Heart left ventricle (tissue), 16 donors: ENCODE results near the gene NTRK2. TPM values are rescaled to one million over a fixed set of nuclear protein-coding genes. Genes with fewer than 3 reads are reported as not detected.

ENCODE experiments used
- ATAC-seq, 4 donors: fragments of 200-7000 bp; cut with Tn5 transposase; one replicate each; pipeline ENCODE4 v1.9.1; 2020 to 2022; ENCODE audit warnings: moderate library complexity in 4 of 4, mild to moderate bottlenecking in 3 of 4, moderate number of reproducible peaks in 1 of 4
- DNase-seq, 5 donors: peaks; one replicate each; pipeline ENCODE4 v3.0.0-alpha.2; 2020
- H3K27ac ChIP-seq, 12 donors: fragments of 200-600 bp; sonication (generic) in 4 of 12; one replicate each; pipeline versions ENCODE4 v1.5.0 to v1.8.0; 2016 to 2022; ENCODE audit warnings: mild to moderate bottlenecking in 2 of 12
- H3K27me3 ChIP-seq, 9 donors: fragments of 200-600 bp; sonication (generic) in 2 of 9; one replicate each; pipeline versions ENCODE4 v1.5.1 to v1.8.0; 2016 to 2022; ENCODE audit warnings: mild to moderate bottlenecking in 3 of 9
- H3K36me3 ChIP-seq, 9 donors: fragments of 200-600 bp; sonication (generic) in 2 of 9; one replicate each; pipeline versions ENCODE4 v1.5.0 to v1.8.0; 2018 to 2022; ENCODE audit warnings: mild to moderate bottlenecking in 2 of 9
- H3K4me1 ChIP-seq, 12 donors: fragments of 200-600 bp; sonication (generic) in 4 of 12; one replicate each; pipeline versions ENCODE4 v1.5.0 to v1.8.0; 2016 to 2022; ENCODE audit warnings: mild to moderate bottlenecking in 3 of 12
- H3K4me3 ChIP-seq, 12 donors: fragments of 200-600 bp; sonication (generic) in 4 of 12; one replicate each; pipeline versions ENCODE4 v1.5.0 to v1.8.0; 2017 to 2022; ENCODE audit warnings: mild to moderate bottlenecking in 9 of 12, moderate library complexity in 4 of 12
- H3K9me3 ChIP-seq, 12 donors: fragments of 200-600 bp; sonication (generic) in 4 of 12; one replicate each; pipeline versions ENCODE4 v1.5.0 to v1.8.0; 2016 to 2022; ENCODE audit warnings: mild to moderate bottlenecking in 1 of 12
- CTCF ChIP-seq, 12 donors: fragments of 200-600 bp; sonication (generic) in 4 of 12; IDR thresholded peaks; one replicate each; pipeline versions ENCODE4 v1.5.0 to v1.8.0; 2018 to 2022; ENCODE audit warnings: antibody characterized with exemption in 12 of 12, mild to moderate bottlenecking in 5 of 12
- POLR2A ChIP-seq, 2 donors: fragments of 450-650 bp; IDR thresholded peaks; one replicate each; pipeline ENCODE4 v1.6.1; 2017; ENCODE audit warnings: antibody characterized with exemption in 2 of 2, mild to moderate bottlenecking in 2 of 2, moderate library complexity in 2 of 2
- WGBS, 4 donors: extraction: QIAGEN DNeasy Blood & Tissue Kit in 2 of 4; methylation state at CpG; one replicate each; pipeline versions ENCODE4 v1.1.5 to v1.1.7; 2013 to 2018; 5-methylcytosine and 5-hydroxymethylcytosine counted together
- intact Hi-C, 10 donors: fragments of 100-400 bp; cut with DNase I; formaldehyde crosslinking; loops; one replicate each; pipeline versions ENCODE4 v1.11.1 to v1.14.2; 2022
- polyA plus RNA-seq, 2 donors: library from polyadenylated mRNA; stranded (reverse); fragments of 200-250 nt; gene quantifications; one replicate each; pipeline ENCODE4 v1.2.3, GENCODE V29; 2013
- total RNA-seq, 9 donors: library from RNA; depleted of rRNA in 2 of 9; stranded (reverse); fragments of >200 nt in 2 of 9; fragmentation: NEBNext Ultra II Directional in 3 of 9; extraction: Animal tissue kit (Norgen Biotek cat#: 25700) in 3 of 9; gene quantifications; one replicate each; pipeline versions ENCODE4 v1.1.0 to v1.2.4, GENCODE V29; 2016 to 2023
- donor health status: ischemic (EF 13 %, LVEDD 7.1; RV severe dilation, severe dysfunction).
- donor health status: healthy with polysubstance abuse.
- donor health status: DM: no; HTN: yes; CAD: no.
- donor health status: DM: no; HTN: no; CAD: no.
- donor health status: ischemic (EF 25% LVEDD 6.9; RV normal size, moderate dysfunction).
- donor health status: ischemic (EF 25% LVEDD 5.7; RV mildly dilated, moderate dysfunction).
- donor health status: healthy.
- donor health status: DM: yes; HTN: yes; CAD: no.
- donor health status: ischemic (EF 35%, LVEDD 5.7; RV mildly dilated, moderate dysfunction).
- donor health status: nonischemic (EF 11% LVEDD 7.7; RV severe dilation, severe dysfunction).
- donor health status: DM: yes; HTN: yes; CAD: no.
- donor health status: PGD.
- donor health status: ischemic (EF 29% LVEDD 5.4; RV normal size, mild dysfunction).
- donor health status: nonischemic (EF 23%, LVEDD 6.1; RV moderate dilation, normal function).

The NTRK2 gene
- total and polyA plus RNA-seq, 11 donors, result 0.86 to 16.0 (median 2.4) TPM

DNA sequence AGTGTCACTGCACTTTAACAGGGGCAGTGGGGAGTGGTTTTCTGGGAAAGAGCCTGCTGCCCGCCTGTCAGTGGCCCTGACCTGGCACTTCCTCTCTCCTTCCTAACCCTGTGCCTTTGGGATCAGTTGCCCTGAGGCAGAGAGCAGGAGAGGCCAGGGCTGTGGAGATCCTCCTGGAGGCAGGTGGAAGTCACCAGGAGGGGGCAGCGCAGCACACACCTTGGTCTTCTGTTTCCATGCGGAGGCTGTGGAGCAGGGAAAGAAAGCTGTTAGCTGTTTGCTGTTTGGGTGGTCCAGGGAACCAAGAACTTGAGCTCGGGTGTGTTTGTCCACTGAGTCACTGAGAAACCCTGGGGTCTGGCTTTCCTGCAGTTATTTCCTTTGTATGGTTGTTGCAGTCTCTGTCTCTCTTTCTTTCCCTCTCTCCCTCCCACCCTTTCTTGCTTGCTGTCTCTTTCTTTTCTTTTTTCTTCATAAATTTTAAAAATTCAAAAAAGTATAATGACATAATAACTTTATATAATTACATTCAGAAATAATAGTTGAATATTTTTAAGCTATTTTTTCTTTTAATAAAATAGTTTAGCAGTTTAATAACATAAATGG is 28.1 kb downstream of the NTRK2 start:
- H3K27ac ChIP-seq, result no peak overlapping the region
- no peak overlapping the region for H3K4me3 ChIP-seq
- ATAC-seq, result peak; percentile 64 to 86 (median 80)
- H3K9me3 ChIP-seq, result no peaks in the 10 kb centered on the region
- H3K27me3 ChIP-seq, result no peaks in the 10 kb centered on the region
- intact Hi-C loops, result loop anchor here (1.0 to 10.0 kb wide), 10 partner anchors 255 to 917 kb away; no protein-coding TSS in a partner anchor
- TF ChIP-seq POLR2A (IDR thresholded peaks at IDR 0.05) (no peak), CTCF (IDR thresholded peaks at IDR 0.05) (peak; percentile 36 to 80 (median 68))
- no peaks in the 10 kb centered on the region for H3K36me3 ChIP-seq
- 38 to 43% (median 41%) methylated on average over 4 of the region's 4 CpGs for WGBS, 4 donors
- H3K4me1 ChIP-seq, result peaks cover 0 to 5% (median 0%) of the 10 kb centered on the region in 12 donors
- peak; percentile 47 to 79 (median 69) for DNase-seq

DNA sequence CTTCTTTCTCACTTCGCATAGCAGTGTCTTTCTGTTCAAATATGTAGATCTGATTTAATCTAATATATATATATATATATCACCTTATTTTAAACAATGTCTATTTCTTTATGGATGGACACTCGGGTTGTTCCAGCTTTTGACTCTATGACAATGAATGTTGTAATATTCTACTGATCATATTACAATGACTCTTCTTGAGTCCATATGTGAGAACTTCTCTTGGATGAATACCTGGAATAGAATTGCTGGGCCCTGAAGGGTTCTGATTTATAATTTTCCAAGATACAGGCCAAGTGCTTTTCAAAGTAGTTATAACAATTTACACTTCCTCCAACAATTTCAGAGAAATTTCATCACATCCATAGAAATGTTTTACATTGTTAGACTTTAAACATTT is 28.8 kb downstream of the NTRK2 start:
- Histone ChIP-seq H3K36me3 (no peaks in the 10 kb centered on the region), H3K27ac (no peak overlapping the region), H3K27me3 (no peaks in the 10 kb centered on the region), H3K9me3 (no peaks in the 10 kb centered on the region), H3K4me1 (peaks cover 0 to 5% (median 0%) of the 10 kb centered on the region in 12 donors), H3K4me3 (no peak overlapping the region)
- ATAC-seq, result no peak
- TF ChIP-seq POLR2A (IDR thresholded peaks at IDR 0.05), result no peak
- no peak for TF ChIP-seq CTCF (IDR thresholded peaks at IDR 0.05)
- intact Hi-C loops, result loop anchor here (5.0 to 10.0 kb wide), 6 partner anchors 254 to 916 kb away; no protein-coding TSS in a partner anchor
- DNase-seq, result no peak
- 92 to 97% (median 95%) methylated on average over 2 of the region's 2 CpGs for whole genome bisulfite sequencing, 4 donors

GRCh38 chr9:84699984-84700383 is 30.5 kb downstream of the NTRK2 start:
- H3K4me1 ChIP-seq, result peaks cover 0 to 5% (median 0%) of the 10 kb centered on the region in 12 donors
- intact Hi-C loops, result loop anchor here (5.0 to 10.0 kb wide), 6 partner anchors 252 to 915 kb away; no protein-coding TSS in a partner anchor
- 38 to 73% (median 60%) methylated on average over 1 of the region's 1 CpG for WGBS, 4 donors
- no peaks in the 10 kb centered on the region for H3K27me3 ChIP-seq
- no peak overlapping the region for H3K4me3 ChIP-seq
- no peak for DNase-seq
- no peaks in the 10 kb centered on the region for H3K9me3 ChIP-seq
- no peak for ATAC-seq
- no peak for TF ChIP-seq CTCF (IDR thresholded peaks at IDR 0.05)
- no peak for TF ChIP-seq POLR2A (IDR thresholded peaks at IDR 0.05)
- H3K36me3 ChIP-seq, result no peaks in the 10 kb centered on the region
- H3K27ac ChIP-seq, result no peak overlapping the region

GRCh38 chr9:84701801-84702200 is 32.3 kb downstream of the NTRK2 start:
- ATAC-seq, result no peak
- intact Hi-C loops, result loop anchor here in 2 of 10 donors (5.0 to 10.0 kb wide), 2 partner anchors 250 to 443 kb away; no protein-coding TSS in a partner anchor
- H3K9me3 ChIP-seq, result no peaks in the 10 kb centered on the region
- TF ChIP-seq CTCF (IDR thresholded peaks at IDR 0.05), result no peak
- no peak for TF ChIP-seq POLR2A (IDR thresholded peaks at IDR 0.05)
- H3K4me3 ChIP-seq, result no peak overlapping the region
- 87 to 94% (median 92%) methylated on average over 6 of the region's 6 CpGs for WGBS, 4 donors
- H3K4me1 ChIP-seq, result peaks cover 0 to 5% (median 0%) of the 10 kb centered on the region in 12 donors
- no peaks in the 10 kb centered on the region for H3K27me3 ChIP-seq
- no peak for DNase-seq
- H3K36me3 ChIP-seq, result no peaks in the 10 kb centered on the region
- no peak overlapping the region for H3K27ac ChIP-seq
